NCI-H1048 (cell line): ENCODE measurements around the gene GALNT6.

Experiments
- DNase-seq: peaks from one replicate; lab custom pipeline; 2025; lab: John Stamatoyannopoulos, UW

Gene GALNT6, protein sequence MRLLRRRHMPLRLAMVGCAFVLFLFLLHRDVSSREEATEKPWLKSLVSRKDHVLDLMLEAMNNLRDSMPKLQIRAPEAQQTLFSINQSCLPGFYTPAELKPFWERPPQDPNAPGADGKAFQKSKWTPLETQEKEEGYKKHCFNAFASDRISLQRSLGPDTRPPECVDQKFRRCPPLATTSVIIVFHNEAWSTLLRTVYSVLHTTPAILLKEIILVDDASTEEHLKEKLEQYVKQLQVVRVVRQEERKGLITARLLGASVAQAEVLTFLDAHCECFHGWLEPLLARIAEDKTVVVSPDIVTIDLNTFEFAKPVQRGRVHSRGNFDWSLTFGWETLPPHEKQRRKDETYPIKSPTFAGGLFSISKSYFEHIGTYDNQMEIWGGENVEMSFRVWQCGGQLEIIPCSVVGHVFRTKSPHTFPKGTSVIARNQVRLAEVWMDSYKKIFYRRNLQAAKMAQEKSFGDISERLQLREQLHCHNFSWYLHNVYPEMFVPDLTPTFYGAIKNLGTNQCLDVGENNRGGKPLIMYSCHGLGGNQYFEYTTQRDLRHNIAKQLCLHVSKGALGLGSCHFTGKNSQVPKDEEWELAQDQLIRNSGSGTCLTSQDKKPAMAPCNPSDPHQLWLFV

DNA sequence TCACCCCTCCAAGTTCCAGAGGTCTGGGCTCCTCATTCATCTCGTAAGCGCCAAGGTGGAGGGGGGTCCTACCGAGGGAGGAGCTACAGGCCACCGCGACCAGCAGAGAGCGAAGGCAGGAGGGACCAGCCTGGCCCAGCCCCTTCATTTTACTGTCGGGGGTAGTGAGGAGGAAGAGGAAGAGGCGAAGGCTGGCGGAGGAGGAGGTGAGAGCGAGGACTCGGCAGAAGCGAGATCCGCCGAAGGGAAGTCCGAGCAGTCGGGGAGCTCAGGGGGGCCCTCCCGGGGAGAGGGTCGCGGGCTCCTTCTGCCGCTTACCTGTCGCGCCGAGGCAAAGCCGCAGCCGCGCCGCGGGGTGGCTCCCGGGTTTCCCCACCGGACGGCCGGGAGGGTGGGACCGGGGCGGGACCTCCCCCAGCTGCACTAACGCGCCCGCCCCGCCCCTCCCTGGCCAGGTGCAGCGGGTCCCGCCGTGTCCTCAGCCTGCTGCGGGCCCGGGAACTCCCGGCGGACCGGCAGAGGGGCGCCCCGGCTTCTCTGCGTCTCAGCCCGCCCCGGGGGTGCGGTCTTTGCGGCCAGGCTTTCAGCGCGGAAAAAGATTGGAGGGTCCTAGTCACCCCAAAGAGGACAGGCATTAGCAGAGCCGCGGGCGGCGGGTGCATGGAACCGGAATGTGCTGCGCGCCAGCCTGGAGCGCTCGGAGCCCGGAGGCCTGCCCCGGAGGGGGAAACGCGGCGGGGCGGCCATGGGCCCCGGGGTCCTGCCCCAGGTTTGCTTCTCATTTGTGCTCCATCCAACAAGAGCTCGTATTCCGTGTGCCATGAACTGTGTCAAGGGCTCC lies at the start of gene GALNT6:
Gene GALNT6, minus strand, starts transcription at position 124 of the 841 bp plus-strand sequence. CDS start 11,625 bp downstream, outside the sequence.
- peak; percentile 22 for DNase-seq

DNA sequence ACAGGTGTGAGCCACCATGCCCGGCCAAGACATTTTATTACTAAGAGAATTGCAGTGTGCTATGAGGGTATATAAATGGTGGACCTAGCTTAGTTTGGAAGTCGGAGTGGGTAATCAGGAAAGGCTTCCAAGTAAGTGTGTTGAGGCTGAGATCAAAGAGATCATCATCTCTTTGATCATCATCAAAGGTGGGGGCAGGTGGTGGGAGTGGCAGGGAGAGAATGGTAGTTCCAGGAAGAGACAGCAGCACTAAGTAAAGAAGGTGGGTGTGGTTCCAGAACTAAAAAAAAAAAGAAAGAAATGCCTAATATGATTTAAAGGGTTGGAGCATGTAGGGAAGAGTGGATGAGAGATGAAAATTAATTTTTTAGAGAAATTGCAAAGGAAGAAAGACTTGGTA lies 48.1 kb upstream of the GALNT6 start:
- DNase-seq = no peak

DNA sequence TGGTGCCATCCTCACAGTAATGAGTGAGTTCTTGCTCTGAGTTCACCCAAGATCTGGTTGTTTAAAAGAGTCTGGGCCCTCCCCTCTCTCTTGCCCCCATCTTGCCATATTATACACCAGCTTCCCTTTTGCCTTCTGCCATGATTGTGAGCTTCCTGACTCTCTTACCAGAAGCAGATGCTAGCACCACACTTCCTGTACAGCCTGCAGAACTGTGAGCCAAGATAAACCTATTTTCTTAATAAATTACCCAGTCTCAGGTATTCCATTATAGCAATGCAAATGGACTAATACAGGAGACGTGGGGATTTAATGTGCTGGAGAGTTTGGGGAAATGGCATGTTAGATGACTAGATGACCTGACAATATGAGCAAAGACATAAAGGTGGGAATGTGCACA lies 46.2 kb upstream of the GALNT6 start:
- no peak for DNase-seq

DNA sequence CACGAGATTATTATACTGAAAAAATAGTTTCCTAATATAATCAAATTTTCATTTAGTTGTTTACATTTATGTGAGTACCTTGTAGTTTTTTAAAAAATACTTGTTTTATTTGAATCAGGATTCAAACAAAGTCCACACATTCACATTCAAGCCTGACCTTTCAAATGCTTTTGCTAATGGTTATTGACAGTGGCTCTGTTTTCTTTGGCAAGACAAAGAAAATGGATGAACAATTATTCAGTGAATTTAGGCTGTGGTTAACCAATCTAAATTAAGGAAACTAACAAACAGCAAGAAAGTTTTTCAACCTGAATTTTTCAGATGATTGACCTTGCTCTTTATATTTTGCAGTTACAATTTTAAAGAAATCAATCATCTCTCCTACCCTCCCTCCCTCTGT lies 43.1 kb upstream of the GALNT6 start:
- DNase-seq = no peak

DNA sequence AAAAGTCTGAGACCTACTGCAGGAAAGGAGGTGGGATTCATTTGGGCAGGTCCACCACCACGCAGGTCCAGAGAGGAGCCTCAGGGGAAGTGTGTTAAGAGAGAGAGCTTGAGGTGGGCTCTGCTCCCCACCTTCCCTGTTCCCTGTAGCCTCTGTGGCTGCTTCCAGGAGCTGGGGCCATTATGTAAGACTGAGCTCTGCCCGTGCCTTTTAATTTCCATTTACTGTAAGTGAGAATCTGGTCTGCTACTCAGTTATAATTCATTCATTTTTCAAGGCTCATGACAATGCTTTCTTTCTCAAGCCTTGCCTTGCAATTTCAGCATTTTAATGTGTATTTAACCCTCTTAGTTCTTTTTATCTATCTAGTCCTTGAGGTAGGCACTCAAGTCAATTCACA lies 41.7 kb upstream of the GALNT6 start:
- no peak for DNase-seq

DNA sequence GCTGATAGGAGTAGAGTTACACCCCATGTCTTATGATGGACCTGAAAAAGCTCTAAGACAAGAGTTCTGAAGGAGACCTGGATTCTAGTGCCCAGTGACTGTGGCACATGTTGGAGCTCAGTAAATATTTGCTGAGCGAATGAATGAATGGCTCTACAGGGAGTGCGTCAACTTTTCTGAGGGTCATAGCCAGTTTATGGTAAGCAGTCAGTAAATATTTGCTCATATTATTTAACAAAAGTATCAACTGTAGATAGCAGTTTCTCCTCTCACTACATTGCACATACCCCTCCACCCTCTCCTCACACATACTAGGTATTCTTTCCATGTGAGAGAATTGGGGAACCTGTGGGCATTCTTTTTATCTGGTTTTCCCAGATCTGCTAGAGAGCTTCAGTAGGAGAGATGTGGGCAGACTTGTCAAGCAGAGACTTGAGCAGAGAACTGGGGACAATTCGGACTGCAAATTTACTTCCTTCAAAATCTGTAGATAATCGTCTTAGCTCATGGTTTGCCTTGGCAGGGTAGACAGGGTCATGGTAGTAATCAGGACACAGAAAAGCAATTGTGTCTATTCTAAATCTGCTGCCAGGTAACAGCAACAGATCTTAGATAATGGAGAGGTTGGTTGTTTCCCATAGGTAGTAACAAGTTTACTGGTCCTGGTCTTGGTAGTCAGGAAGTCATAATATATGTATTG lies 39.1 kb upstream of the GALNT6 start:
- DNase-seq = no peak

DNA sequence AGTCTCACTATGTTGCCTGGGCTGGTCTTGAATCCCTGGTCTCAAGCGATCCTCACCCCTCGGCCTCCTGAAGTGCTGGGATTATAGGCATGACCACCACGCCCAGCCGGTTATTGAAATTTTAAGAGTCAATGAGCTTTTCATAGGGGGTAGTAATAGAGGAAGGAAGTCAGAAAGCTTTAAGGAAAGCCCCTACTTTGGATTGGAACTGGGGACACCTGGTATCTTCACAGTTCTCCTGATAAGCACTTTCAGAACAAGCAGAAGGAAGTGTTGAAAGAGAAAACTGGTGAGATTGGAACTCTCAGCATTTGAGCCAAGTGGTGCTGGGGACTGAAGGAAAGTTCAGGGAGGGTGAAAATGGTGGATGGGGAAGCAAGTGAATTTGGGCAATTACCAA lies 38.5 kb upstream of the GALNT6 start:
- no peak for DNase-seq

DNA sequence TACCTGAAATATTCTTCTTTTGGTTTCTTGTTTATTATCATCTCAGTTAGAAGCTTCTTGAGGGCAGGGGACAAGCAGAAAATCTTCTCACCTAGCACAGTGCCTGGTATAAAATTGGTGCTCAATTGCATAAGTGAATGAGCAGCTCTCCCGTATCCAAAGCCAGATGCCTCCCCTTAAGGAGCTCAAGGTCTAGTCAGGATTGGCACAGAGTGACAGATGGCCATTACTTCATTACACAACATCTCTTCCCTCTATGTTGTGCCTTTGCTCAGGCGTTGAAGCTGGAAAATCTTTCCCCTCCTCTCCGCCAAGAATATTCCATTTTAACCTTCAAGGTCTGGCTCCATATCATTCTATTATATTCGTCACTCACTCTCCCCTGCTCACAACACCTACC lies 37.0 kb upstream of the GALNT6 start:
- DNase-seq = no peak

DNA sequence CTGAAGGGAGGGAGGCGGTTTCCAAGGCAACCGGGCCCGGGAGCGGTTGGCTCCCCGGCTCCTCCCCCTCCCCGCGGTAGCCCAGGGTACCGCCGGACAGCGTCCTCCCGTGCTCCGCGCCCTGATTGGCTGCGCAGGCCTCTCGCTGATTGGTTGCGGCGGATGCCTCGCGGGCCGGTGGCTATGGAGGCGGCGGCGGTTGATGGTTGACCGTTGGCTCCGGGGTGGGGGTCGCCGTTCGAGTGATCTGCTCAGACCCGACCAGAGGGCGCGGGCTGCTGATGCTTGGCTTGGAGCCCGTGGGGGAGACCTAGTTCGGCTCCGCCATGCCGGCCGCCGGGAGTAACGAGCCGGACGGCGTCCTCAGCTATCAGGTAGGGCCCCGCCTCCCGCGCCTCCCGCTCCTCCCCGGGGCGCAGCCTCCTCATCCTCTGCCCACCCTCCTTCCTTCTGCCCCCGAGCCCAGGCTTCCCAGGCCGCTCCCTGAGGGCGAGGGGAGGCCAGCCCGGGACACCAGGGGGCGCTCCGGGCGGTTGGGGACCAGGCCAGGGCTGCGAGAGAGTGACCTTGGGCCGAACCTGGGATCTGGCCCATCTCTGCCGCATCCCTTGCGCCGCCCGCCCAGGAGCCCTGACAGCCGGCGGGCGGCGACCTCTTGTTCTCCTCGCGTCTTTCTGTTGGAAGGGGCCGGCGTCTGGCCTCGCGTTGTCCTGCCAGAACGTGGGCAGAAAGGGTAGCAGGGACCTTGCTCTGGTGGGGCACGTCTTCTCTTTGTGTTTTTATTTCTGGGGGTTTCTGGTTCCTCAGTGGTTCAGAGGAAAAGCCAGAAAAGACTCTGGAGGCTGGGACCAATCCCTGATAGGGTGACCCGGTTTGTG lies 33.7 kb upstream of the GALNT6 start, which contains the start of gene SLC4A8:
Gene SLC4A8, plus strand, starts transcription at position 170 of the 878 bp plus-strand sequence. Its CDS starts 157 bp downstream, at position 327.
- peak; percentile 65 for DNase-seq

DNA sequence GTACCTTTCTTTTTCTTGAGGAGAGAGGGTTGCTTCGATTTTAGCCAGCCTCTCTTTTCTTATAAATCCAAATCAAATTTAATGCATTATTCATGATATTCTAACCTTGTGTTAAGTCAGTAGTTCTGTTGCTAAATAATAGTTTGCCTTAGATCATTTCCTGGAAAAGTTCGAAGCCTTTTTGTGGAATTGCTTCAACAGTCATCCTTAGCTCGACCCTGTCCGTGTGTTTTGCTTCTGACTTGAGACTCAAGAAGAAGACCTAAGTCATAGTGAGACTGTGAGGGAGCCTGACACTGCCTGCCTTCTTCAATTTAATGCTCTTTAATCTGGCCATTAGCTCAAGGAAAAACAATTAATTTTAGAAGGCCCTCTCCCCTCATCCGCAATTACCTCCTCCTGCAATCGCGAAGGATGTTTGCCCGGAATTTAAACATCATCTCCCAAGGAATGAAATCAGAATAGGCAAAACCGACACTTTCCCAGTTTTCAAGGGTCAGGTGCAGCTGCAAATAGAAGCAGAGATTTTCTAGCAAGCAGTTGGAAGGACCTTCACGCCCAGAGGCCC lies 33.0 kb upstream of the GALNT6 start:
- DNase-seq = no peak

DNA sequence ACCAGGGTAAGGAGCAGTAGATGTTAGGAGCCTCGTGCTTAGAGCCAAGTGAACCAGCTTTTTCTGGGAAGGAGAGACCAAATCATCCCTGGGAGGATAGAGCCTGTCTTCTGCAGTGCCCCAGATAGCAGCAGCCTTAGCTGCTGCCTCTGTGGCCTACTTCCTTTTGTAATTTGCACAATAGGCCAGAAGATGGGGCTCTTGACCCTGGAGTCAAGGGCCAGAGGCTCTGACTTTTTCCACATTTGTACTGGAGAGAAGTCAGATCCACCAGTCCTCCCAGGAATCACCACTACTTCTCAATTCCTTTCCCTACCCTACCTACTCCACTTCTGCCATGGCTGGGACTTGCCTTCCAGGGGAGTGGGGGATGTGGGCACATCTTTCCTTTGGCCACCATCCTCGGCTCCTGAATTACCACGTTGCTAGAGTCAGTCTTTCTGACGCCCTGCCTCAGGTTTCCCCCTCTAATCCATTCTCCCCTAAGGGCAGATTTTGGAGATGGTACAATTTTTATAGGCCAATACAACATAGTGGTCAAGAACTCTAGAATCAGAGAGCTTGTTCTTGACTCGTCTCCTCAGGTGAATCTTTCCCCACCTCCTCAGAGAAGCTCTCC lies 30.2 kb upstream of the GALNT6 start:
- no peak for DNase-seq

DNA sequence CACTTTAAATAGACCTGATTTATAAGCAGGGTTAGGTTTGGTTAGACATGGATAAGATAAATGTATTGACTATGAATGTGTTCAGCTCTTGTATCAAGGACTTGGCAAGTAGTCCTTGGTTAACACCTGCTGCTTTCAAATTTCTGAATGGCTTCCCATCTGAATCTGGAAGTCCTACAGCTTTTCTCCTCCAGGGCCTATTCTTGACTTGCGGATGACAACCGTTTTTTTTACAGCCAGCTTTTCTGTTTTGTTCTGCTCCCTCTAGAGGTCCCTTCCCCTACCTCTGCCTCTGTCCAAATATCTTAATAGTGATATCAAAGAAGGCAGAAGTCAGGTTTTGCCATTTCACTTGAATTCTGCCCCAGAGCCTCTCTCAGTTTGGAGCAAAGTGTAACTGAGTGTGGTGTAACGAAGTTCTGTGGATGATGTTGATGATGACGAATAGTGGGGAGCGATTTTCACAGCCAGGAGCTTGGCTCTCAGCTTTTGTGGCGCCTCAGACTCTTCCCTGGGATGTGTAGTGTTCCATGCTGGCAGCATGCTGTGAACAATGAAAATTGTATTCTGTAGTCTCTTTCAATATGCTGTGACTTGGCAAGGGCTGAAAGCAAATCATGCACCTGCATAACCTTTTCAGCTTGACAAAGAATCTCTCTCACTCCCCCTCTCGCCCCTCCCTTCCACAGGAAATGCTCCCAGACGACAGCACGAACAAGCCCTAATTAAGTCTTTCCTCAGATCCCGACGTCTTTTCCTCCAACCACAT lies 28.4 kb upstream of the GALNT6 start:
- DNase-seq = no peak

DNA sequence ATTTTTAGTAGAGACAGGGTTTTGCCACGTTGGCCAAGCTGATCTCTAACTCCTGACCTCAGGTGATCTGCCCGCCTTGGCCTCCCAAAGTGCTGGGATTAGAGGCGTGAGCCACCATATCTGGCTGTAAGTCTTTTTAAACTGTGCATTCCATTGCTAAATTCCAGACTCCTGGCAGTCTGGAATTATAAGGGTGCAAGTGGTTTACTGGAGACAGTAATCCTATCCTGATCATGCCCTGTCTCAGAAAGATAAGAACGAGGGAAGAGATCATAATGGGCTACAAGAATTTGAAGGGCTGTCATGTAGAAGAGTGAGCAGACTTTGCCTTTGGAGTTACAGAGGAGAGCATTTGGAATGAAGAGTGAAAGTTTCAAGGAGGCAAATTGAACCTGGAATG lies 26.6 kb upstream of the GALNT6 start:
- no peak for DNase-seq

DNA sequence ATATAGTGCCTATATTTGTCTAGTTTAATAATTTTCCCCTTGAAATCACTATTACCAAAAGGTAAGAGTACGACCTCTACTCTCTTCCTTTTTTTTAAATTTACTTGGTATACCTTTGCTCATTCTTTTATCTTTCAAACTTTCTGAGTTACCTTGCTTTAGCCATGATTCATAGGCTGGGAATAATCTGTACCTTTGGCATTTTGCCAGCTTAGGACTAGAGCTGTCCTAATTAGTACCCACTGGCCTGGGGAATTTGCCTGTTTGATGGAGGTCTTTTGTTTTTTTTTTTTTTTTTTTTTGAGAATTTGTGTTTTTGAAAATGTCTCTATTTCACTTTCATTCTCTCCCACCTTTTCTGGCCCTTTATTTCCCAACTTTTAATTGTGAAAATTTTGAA lies 24.7 kb upstream of the GALNT6 start:
- DNase-seq = no peak

DNA sequence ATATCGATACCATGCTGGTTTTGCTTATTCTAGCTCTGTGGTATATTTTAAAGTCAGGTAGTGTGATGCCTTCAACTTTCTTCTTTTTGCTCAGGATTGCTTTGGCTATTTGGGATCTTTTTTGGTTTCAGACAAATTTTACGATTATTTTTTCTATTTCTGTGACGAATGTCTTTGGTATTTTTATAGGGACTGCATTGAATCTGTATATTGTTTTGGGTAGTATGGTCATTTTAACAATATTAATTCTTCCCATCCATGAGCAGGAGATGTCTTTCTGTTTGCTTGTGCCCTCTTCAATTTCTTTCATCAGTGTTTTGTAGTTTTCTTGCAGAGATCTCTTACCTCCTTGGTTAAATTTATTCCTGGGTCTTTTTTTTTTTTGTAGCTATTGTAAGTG lies 22.6 kb upstream of the GALNT6 start:
- DNase-seq = no peak

DNA sequence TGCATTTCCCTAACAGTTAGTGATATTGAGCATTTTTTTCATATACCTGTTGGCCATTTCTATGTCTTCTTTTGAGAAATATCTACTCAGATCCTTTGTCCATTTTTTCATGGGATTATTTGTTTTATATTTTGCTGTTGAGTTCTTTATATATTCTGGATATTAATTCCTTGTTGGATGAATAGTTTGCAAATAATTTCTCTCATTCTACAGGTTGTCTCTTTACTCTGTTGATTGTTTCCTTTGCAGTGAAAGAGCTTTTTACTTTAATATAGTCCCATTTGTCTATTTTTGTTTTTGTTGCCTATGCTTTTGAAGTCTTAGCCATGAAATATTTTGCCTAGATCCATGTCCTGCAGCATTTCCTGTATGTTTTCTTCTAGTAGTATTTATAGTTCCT lies 21.9 kb upstream of the GALNT6 start:
- DNase-seq = no peak

DNA sequence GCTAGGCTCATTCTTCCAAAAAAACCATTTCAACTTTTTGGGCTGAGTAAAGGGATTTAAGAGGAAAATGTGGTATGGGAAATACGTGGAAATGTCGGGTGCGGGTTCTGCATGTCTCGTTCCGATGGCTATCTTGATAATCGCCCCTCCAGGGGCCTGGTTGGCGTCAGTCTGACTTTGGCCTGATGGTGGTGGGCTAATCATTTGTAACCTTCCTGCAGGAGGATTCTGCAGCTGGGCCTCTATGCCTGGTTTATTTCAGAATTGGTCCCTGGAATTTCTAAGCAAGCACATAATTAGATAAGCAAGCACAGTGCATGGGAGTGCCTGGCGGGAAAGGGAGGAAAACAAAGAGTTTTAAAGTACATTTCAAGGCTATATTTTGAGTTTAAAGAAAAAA lies 18.6 kb upstream of the GALNT6 start:
- no peak for DNase-seq

DNA sequence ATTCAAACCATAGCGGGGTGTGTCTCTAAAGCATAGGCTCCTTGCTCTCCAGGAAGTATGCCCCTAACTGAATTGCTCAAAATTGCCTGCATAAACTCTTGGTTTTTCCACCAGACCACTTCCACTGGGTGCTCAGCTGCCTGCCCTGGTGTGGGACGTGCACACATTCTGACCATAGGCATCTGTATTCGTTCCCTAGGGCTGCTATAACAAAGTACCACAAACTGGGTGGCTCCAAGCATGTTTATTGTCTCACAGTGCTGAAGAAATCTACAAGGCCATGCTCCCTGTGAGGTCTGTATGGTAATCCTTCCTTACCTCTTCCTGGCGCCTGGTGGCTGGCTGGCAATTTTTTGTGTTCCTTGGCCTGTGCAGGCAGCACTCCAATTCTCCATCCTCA lies 16.4 kb upstream of the GALNT6 start:
- DNase-seq = no peak

DNA sequence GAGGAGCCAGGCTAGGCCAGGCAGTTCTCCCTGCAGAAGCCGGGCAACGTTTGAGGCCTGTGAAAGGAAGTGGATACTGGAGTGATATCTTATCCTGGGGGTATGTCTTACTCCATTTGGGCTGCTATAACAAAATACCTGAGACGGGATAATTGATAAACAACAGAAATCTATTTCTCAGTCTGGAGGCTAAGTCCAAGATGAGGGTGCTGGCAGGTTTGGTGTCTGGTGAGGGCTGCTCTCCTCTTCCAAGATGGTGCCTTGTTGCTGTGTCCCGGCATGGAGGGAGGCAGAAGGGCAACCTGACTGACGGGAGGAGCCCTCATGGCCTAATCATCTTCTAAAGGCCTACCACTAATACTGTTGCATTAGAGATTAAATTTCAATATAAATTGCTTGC lies 15.7 kb upstream of the GALNT6 start:
- no peak for DNase-seq

DNA sequence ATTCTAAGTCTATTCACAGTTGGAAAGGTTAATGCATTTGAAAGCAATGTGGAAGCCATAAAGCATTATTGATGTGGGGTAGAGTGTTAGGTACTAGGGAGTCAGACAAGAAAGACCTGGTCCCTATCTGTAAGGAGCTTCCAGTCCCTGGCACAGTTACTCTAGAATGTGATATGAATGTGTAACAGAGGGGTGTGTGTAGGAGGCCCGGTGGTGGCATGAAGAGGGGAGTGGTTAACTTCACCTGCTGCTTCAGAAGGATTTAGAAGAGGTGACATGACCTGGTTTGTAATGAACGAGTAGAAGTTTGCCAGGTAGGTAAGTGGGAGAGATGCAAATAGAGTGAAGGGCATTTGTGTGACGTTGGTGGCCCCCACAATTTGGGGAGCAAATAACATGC lies 15.1 kb upstream of the GALNT6 start:
- DNase-seq = no peak
